NCI-H128 (cell line): ENCODE data around the gene GOLGA6L6.
"Not testable (repeated sequence)": the region's sequence is repeated elsewhere in the genome, so short reads cannot be mapped to it uniquely, and the experiment has no call there.

Experiments used
- DNase-seq: peaks from one replicate; lab custom pipeline; 2025; ENCODE audit not compliant: unreplicated experiment; lab: John Stamatoyannopoulos, UW

The GOLGA6L6 gene, protein sequence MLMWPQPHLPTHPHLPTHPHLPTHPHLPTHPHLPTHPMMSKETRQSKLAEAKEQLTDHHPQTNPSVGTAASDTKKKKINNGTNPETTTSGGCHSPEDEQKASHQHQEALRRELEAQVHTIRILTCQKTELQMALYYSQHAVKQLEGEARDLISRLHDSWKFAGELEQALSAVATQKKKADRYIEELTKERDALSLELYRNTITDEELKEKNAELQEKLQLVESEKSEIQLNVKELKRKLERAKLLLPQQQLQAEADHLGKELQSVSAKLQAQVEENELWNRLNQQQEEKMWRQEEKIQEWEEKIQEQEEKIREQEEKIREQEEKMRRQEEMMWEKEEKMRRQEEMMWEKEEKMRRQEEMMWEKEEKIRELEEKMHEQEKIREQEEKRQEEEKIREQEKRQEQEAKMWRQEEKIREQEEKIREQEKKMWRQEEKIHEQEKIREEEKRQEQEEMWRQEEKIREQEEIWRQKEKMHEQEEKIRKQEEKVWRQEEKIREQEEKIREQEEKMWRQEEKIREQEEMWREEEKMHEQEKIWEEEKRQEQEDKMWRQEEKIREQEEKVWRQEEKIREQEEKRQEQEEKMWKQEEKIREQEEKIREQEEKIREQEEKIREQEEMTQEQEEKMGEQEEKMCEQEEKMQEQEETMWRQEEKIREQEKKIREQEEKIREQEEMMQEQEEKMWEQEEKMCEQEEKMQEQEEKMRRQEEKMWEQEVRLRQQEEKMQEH

GRCh38 chr15:20541700-20542099, at the start of gene GOLGA6L6:
Gene GOLGA6L6 (minus strand): TSS chr15:20541800. CDS start chr15:20541709, 91 bp downstream.
- not testable (repeated sequence) for DNase-seq

DNA sequence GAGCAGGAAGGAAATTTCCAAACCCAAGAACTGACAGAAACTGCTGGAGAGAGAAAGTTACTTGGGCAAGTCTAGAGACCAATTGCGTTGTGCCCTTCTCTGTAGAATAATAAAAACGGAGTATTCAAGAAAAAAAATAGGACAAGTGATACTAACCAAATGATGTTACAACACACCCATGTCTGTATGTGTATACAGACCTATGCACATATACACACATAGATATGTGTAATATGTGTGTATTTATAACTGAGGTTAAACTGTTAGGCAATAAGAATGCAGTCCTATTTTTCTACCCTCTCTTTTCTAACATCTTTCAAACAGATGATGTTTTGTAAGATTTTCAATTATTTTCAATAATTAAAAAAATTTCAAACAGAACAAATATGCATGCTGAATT, 48.5 kb upstream of the GOLGA6L6 start:
- not testable (repeated sequence) for DNase-seq

DNA sequence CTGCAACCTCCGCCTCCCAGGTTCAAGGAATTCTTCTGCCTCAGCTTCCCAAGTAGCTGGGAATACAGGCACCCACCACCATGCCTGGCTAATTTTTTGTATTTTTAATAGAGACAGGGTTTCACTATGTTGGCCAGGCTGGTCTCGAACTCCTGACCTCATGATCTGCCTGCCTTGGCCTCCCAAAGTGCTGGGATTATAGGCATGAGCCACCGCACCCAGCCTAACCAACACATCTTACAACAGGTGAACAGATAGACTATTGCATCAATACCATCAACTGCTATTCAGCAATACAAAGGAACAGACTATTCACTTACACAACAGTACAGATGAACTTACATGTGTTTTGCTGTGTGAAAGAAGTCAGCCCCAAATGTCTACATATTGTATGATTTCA, 45.2 kb upstream of the GOLGA6L6 start:
- not testable (repeated sequence) for DNase-seq

DNA sequence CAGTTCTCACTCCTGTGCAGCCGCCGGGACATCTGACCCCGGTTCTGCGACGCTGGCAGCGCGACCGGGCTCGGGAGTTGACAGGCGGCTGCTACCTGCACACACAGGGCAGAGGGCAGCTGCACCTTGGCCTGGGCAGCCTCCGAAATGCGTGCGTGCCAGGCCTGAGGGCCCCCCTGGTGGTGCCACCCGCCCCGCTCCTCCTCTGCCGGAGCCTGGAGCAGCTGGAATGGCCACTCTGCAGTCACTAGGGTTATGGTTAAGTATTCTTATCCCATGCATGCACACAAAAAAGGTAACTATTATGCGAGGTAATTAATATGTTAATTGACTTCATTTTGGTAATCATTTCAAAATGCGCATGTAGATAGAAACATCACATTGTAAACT, 41.1 kb upstream of the GOLGA6L6 start:
- DNase-seq, result not testable (repeated sequence)

DNA sequence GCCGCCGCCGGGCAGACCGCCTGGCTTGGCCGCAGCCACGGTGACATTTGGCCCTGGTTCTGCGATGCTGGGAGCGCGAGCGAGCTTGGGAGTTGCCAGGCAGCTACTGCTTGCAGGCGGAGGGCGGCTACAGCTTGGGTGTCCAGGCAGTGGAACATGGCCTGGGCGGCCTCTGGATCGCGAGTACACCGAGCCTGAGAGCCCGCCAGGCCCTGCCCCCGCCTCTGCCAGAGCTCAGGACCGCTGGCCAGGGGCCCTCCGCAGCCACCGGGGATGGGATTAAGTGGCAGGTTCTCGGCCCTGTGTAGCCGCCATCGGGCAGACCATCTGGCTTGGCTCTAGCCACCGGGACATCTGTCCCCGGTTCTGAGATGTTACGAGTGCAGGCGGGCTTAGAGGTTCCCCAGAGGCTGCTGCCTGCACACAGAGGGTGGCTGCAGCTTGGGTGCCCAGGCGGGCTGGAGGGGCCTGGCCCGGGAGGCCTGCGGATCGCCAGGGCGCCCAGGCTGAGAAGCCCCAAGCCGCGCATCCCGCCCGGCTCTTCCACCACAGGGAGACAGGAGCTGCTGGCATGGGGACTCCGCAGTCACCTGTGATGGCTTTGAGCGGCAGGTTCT, 40.6 kb upstream of the GOLGA6L6 start:
- DNase-seq, result not testable (repeated sequence)

GRCh38 chr15:20581261-20582108, 39.9 kb upstream of the GOLGA6L6 start:
- not testable (repeated sequence) for DNase-seq

DNA sequence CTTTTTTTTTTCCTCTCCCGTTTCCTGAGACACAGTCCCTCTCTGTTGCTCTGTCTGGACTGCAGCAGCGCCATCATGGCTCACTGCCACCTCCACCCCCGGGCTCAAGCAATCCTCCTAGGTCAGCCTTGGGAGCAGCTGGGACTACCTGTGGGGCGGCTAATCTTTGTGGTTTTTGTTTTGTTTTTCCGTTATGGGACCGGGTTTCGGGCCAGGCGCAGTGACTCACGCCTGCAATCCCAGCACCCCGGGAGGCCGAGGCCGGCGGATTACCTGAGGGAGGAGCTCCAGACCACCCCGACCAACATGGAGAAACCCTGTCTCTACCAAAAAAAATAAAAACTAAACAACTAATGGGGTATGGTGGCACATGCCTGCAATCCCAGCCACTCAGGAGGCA, 38.1 kb upstream of the GOLGA6L6 start:
- DNase-seq, result not testable (repeated sequence)

DNA sequence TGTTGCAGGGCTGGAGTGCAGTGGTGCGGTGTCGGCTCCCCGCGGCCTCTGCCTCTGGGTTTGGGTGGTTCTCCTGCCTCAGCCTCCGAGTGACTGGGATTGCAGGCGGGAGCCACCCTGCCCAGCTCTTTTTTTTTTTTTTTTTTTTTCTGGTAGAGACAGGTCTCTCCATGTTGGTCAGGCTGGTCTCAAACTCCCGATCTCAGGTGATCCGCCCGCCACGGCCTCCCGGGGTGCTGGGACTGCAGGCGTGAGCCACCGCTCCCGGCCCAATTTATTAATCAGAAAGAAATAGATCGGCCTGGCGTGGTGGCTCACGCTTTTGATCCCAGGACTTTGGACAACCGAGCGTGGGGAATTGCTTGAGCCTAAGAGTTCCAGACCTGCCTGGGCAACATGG, 9.7 kb upstream of the GOLGA6L6 start:
- not testable (repeated sequence) for DNase-seq

DNA sequence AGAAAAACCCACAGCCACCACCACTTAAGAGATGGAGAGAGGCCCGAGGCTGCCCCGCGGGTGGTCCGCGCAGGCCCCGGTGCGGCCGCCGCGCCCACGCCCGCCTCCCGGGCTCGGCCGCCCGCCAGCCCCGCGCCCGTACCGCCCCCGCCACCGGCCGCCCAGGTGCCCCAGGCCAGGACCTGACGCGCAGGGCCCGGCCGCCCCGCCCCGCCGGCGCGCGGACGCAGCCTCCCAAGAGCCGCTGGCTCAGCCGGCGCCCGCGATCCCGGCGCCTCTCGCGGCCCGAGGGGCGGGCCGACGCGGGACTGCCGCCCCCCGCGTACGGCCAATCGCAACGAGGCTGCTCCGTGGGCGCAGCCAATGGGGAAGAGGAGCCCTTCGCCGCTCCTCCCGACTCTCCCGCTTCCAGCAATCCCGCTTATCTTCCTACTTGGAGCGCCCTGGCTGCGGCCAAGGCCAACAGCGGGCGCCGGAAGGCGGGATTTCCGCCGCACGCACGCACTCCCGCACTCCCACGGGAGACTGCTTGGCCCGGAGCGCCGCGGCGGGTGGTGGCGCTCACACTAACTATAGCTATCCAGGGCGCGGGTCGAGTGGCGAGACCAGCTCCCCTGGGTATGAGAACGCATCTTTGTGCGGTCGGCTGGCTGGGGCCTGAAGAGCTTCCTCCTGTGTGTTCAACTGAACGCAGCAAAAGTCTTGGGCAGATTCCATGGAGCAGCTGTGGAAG, 35.5 kb downstream of the GOLGA6L6 start:
- not testable (repeated sequence) for DNase-seq

GRCh38 chr15:20502839-20503238, 38.8 kb downstream of the GOLGA6L6 start:
- DNase-seq, result not testable (repeated sequence)

GRCh38 chr15:20501512-20502222, 39.9 kb downstream of the GOLGA6L6 start:
- not testable (repeated sequence) for DNase-seq

- DNase-seq, result not testable (repeated sequence)
Measured at GRCh38 chr15:20497781-20498180, 43.8 kb downstream of the GOLGA6L6 start.

- DNase-seq, result not testable (repeated sequence)
Measured at GRCh38 chr15:20493035-20493434, 48.6 kb downstream of the GOLGA6L6 start.

GRCh38 chr15:20492598-20492997, 49.0 kb downstream of the GOLGA6L6 start:
- not testable (repeated sequence) for DNase-seq

- DNase-seq, result not testable (repeated sequence)
Measured at GRCh38 chr15:20489320-20489719, 52.3 kb downstream of the GOLGA6L6 start.
